Sciatic nerve (tissue), 2 donors: ENCODE data around the gene NFKB1. TPM values are rescaled to one million over a fixed set of nuclear protein-coding genes. Genes with fewer than 3 reads are reported as not detected.

Source experiments
- ATAC-seq: fragments of 200-7000 bp; cut with Tn5 transposase; one replicate; pipeline ENCODE4 v1.9.1; 2020; ENCODE audit warnings: mild to moderate bottlenecking, moderate library complexity
- DNase-seq: peaks from one replicate; pipeline ENCODE4 v3.0.0-alpha.2; 2020; ENCODE audit warnings: low spot score
- intact Hi-C: fragments of 100-400 bp; cut with DNase I; formaldehyde crosslinking; loops from one replicate; pipeline ENCODE4 v1.14.2; 2022
- total RNA-seq: library from RNA; stranded (reverse); fragmentation: NEBNext Ultra II Directional; extraction: Animal tissue kit (Norgen Biotek cat#: 25700); gene quantifications from one replicate; pipeline ENCODE4 v1.2.1, GENCODE V29; 2021
- donor health status: DM: no; HTN: no; CAD: no.
- donor health status: DM: no; HTN: no; CAD: no.

Gene NFKB1
- total RNA-seq, 1 donor from 2014 or later = 41.9 TPM

GRCh38 chr4:102492531-102493241 lies 8.5 kb upstream of the NFKB1 start:
- ATAC-seq (no peak), DNase-seq (no peak)
- intact Hi-C loops = no loop called here

GRCh38 chr4:102493257-102493656 lies 7.9 kb upstream of the NFKB1 start:
- no peak for ATAC-seq
- no peak for DNase-seq
- intact Hi-C loops = no loop called here

GRCh38 chr4:102493794-102494193 lies 7.4 kb upstream of the NFKB1 start:
- intact Hi-C loops = no loop called here
- no peak for ATAC-seq

GRCh38 chr4:102494603-102495002 lies 6.6 kb upstream of the NFKB1 start:
- intact Hi-C loops = no loop called here
- DNase-seq = no peak

More at GRCh38 chr4:102493794-102494193, 7.4 kb upstream of the NFKB1 start:
- no peak for DNase-seq

GRCh38 chr4:102497986-102498385 lies 3.2 kb upstream of the NFKB1 start:
- ATAC-seq (no peak), DNase-seq (no peak)
- intact Hi-C loops = no loop called here

More at GRCh38 chr4:102494603-102495002, 6.6 kb upstream of the NFKB1 start:
- ATAC-seq = no peak

- peak; percentile 39 for ATAC-seq
These were observed 835 bp upstream of the NFKB1 start for GRCh38 chr4:102500352-102500695.

DNA sequence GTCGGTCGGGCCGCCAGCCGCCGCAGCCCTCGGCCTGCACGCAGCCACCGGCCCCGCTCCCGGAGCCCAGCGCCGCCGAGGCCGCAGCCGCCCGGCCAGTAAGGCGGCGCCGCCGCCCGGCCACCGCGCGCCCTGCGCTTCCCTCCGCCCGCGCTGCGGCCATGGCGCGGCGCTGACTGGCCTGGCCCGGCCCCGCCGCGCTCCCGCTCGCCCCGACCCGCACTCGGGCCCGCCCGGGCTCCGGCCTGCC lies 213 bp downstream of the NFKB1 start:
- intact Hi-C loops = no loop called here
- DNase-seq (no peak), ATAC-seq (peak; percentile 23)

More at GRCh38 chr4:102500352-102500695, 835 bp upstream of the NFKB1 start:
- intact Hi-C loops = no loop called here
- DNase-seq = no peak

- ATAC-seq (no peak), DNase-seq (no peak)
- intact Hi-C loops = no loop called here
These were observed 1.3 kb downstream of the NFKB1 start for GRCh38 chr4:102502543-102502818.

GRCh38 chr4:102503301-102503746 lies 2.2 kb downstream of the NFKB1 start:
- no peak for DNase-seq
- no peak for ATAC-seq
- intact Hi-C loops = no loop called here

GRCh38 chr4:102503831-102504786 lies 3.0 kb downstream of the NFKB1 start:
- intact Hi-C loops = no loop called here
- no peak for ATAC-seq
- no peak for DNase-seq

DNA sequence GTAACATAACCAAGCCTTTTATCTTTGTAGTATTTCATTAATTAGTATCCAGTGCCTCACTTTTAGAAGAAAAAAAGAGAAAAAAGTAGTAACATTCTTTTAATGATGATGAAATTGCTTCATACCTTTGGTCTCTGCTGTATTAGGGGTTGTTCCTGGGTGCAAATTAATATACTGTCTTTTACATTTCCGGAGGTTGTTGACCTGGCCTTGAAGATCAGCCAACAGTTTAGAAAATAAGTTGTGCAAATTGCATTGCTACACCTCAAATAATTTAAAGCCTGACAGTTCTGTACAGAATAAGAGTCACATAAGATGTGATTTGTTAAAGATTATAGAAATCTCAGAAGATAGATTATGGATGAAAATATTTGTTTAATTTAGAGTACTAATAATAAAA lies 3.8 kb downstream of the NFKB1 start:
- DNase-seq = no peak
- intact Hi-C loops = no loop called here
- no peak for ATAC-seq

DNA sequence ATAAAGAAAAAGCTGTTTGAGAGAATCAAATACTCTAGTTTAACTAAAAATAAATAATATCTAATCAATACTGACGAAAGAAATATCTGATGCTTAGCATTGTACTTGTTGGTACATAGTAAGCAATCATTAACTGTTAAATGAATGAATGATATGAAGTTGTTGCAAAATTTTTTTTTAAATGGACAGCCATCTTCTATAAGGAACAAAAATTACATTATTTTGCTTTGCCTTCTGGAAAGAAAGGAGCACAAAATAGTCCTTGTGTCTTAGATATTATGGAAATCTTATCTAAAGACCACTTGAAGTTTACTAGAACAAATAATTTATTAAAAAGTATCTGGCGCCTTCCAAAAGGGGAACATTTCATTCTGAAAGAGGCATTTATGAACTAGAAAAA lies 4.5 kb downstream of the NFKB1 start:
- intact Hi-C loops = no loop called here
- DNase-seq (no peak), ATAC-seq (no peak)

DNA sequence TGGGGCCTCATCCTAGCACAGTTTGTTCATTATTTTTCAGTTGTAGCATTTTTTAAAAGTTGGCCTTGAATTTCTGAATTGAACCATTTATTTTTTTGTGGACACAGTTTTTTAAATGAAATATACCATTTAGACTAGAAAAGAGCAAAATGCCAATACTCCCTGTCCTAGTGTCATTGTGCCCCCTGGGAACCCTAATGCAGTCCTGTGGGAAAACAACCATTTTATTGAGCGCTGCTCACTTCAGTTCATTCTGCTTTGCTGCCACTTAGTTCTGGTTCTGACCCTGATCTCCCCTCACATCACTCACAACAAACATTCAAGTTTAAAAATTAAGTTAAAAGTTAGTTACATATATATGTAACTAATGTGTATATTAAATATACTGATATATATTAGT lies 5.4 kb downstream of the NFKB1 start:
- no peak for DNase-seq
- no peak for ATAC-seq
- intact Hi-C loops = no loop called here

DNA sequence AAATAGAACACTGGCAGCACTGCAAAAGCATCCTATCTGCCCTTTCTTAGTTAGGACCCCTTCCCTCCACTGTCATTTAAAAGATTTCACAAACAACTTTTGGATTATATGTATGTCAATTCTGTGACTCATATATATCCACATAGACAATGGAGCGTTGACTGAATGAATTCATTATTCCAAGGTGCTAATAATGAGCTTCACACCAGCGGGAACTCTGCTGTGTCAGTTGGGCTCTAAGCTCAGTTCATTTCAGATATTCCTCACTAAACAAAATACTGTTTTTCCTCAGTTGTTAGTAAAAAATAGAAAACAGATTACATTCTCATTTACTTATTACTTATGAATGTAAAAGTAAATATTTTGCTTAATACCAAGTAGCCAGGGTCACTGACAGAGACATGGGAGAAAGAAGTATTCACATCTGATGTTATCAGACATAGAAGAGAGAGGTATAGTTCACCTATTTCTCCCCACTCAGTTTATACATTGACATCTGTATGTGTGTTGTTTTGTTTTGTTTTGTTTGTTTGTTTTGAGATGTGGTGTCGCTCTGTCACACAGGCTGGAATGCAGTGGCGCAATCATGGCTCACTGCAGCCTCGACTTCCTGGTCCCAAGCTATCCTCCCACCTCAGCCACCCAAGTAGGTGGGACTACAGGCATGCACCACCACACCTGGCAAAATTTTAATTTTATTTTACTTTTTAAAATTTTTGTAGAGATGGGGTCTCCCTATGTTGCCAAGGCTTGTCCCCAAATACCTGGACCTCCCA lies 10.9 kb downstream of the NFKB1 start:
- ATAC-seq = no peak
- intact Hi-C loops = no loop called here
- DNase-seq = no peak

GRCh38 chr4:102514298-102514964 lies 13.3 kb downstream of the NFKB1 start:
- DNase-seq = no peak
- ATAC-seq = no peak
- intact Hi-C loops = no loop called here

GRCh38 chr4:102517753-102518152 lies 16.6 kb downstream of the NFKB1 start:
- intact Hi-C loops = no loop called here
- ATAC-seq = no peak
- no peak for DNase-seq

DNA sequence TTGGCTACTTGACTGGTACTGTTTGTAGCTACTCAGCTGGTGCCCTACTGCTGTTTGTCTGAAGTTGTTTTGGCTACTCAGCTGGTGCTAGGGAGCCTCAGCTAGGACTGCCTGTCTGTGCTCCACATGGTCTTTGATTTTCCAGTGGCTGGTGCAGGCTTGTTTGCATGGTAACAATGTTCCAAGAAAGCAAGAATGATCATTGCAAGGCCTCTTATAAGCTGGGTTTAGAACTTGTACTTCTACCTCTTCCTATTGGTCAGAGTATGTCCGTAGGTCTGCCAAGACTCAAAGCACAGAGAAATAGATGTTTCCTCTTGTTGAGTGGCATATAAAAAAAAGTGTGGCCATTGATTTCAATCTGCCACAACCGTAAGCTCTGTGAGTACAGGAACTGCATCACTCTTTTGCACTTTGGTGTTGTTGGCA lies 17.6 kb downstream of the NFKB1 start:
- ATAC-seq = no peak
- DNase-seq = no peak
- intact Hi-C loops = no loop called here

GRCh38 chr4:102519925-102520324 lies 18.8 kb downstream of the NFKB1 start:
- intact Hi-C loops = no loop called here
- DNase-seq (no peak), ATAC-seq (no peak)

GRCh38 chr4:102521570-102521969 lies 20.4 kb downstream of the NFKB1 start:
- intact Hi-C loops = no loop called here
- no peak for DNase-seq
- no peak for ATAC-seq
